HG03045 (cell line): Measurements from ENCODE around the gene PLCL2.
"Not testable (repeated sequence)": the region's sequence is repeated elsewhere in the genome, so short reads cannot be mapped to it uniquely, and the experiment has no call there.

Source experiments
- ATAC-seq: cut with Tn5 transposase; IDR thresholded peaks from one replicate; pipeline ENCODE4 v1.9.1; 2021; ENCODE audit warnings: mild to moderate bottlenecking, moderate library complexity; ENCODE audit not compliant: unreplicated experiment

PLCL2 gene

GRCh38 chr3:16950282-16950681, 65.5 kb downstream of the PLCL2 start:
- ATAC-seq = no peak

DNA sequence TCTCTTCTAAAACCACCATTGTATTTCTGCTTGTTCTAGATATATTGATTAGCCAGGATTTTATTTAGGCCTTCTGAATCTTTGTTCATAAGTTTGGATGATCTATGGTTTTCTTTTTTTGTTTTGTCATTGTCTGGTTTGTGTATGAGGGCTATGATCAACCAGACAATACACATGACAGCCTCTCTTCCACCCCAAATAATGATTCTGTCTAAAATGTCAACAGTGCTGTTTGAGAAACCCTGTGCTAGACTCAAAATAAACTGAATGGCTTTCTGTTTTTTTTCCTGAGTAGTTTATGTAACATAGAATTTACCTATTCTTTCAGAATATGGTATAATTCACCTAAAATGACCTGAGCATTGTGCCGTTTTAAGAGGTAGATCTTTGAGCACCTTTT, 66.1 kb downstream of the PLCL2 start:
- ATAC-seq = no peak

DNA sequence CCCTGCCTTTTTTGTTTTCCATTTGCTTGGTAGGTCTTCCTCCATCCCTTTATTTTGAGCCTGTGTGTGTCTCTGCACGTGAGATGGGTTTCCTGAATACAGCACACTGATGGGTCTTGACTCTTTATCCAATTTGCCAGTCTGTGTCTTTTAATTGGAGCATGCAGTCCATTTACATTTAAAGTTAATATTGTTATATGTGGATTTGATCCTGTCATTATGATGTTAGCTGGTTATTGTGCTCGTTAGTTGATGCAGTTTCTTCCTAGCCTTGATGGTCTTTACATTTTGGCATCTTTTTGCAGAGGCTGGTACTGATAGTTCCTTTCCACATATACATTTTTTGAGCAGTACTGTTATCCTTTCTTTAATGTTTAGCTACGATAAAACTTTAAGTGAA, 73.1 kb downstream of the PLCL2 start:
- not testable (repeated sequence) for ATAC-seq

- ATAC-seq = no peak
Observed at GRCh38 chr3:16960125-16960524, 75.4 kb downstream of the PLCL2 start.

DNA sequence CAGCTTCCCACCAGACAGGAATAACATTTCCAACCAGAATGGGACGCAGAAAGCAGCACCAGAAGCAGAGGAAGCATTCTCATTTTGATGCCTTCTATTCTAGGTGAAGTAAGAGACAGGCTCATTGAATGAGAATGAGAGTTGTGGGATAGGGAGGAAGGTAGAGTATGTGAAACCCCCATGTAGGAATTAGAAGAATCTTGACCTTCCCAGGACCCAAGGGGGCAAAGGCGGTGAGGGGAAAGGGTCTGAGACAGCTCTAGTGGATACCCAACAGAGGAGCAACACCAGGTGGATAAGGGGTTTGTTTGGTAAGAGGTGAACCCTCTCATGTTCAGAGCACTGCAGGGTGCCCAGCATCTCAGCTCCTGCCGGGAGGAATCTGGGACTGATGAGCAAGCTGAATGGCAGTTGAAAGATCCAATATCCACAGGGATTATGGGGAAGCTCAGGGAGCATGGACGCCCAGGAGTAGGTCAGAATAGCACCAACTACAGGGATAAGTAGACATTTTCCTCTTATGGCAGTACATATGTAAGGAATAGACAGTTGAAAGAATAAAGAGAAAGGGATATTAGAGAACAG, 77.0 kb downstream of the PLCL2 start:
- ATAC-seq = no peak

GRCh38 chr3:16975083-16975482, 90.3 kb downstream of the PLCL2 start:
- ATAC-seq = no peak

- no peak for ATAC-seq
Observed at GRCh38 chr3:16978234-16978920, 93.6 kb downstream of the PLCL2 start.

- no peak for ATAC-seq
Observed at GRCh38 chr3:16978921-16979271, 94.1 kb downstream of the PLCL2 start.

DNA sequence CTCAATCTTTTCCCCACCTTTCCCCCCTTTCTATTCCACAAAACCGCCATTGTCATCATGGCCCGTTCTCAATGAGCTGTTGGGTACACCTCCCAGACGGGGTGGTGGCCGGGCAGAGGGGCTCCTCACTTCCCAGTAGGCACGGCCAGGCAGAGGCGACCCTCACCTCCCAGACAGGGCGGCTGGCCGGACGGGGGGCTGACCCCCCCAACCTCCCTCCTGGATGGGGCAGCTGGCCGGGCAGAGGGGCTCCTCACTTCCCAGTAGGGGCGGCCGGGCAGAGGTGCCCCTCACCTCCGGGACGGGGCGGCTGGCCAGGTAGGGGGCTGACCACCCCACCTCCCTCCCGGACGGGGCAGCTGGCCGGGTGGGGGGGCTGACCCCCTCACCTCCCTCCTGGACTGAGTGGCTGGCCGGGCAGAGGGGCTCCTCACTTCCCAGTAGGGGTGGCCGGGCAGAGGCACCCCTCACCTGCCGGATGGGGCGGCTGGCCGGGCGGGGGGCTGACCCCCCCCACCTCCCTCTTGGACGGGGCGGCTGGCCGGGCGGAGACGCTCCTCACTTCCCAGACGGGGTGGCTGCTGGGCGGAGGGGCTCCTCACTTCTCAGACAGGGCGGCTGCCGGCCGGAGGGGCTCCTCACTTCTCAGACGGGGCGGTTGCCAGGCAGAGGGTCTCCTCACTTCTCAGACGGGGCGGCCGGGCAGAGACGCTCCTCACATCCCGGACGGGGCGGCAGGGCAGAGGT, 95.2 kb downstream of the PLCL2 start:
- ATAC-seq = not testable (repeated sequence)

GRCh38 chr3:16980526-16980925, 95.8 kb downstream of the PLCL2 start:
- ATAC-seq = not testable (repeated sequence)

DNA sequence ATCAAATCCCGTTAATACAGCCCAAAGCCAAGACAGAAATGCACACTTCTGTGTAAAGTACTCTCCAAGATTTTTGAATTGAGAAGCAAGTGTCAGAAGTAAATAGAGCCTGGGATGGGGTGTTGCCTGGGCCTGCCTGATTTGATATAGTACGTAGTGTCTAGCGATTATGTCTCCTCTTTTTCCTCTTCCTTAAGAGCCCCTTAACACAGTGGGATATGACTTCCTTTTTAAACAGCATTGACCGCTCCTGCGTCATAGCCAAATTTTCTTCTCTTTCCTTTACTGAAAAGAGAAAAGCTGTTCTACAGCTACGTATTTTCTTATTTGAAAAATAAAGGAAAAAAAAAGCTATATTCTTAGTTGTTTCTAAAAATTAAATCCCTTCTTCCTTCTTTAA, 97.7 kb downstream of the PLCL2 start:
- no peak for ATAC-seq

GRCh38 chr3:16985608-16986007, 100.9 kb downstream of the PLCL2 start:
- ATAC-seq = no peak

DNA sequence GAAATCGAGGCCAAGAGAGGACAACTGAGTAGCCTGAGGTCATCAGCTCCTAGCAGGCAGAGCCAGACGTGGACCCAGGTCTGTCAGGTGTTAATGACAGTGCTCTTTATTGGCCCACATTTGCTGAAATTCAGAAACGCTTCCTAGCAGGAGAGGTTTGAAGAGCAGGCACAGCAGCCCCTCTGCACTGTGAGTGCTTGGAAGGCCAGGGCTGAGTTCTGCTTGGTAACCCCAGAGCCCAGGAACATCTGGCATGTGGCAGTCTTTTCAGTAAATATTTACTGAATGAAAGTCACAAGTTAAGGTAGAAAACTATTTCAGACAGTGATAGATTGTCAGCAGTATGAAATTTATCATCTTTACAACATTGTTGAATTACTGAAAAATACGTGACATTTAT, 102.4 kb downstream of the PLCL2 start:
- no peak for ATAC-seq

- ATAC-seq = no peak
Observed at GRCh38 chr3:16990163-16990562, 105.4 kb downstream of the PLCL2 start.

GRCh38 chr3:16992198-16992597, 107.4 kb downstream of the PLCL2 start:
- ATAC-seq = no peak

DNA sequence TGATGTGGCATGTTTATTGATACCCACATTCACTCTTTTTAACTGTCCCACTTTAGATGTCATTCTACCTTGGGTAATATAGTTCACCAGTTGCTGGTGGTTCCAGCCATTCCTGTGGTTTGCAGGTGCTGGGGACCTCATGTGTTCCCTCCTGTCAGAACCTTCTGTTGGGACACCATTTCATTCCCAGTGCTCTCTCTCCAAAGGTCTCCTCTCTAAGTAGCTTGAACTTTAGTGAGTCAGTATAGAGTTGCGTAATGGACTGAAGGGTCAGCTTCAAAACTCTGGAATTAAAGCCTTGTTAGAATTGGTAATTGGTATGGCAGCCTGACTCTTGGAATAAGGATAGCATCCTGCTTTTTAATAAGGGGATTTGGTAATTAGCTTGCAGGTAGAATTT, 108.5 kb downstream of the PLCL2 start:
- no peak for ATAC-seq

DNA sequence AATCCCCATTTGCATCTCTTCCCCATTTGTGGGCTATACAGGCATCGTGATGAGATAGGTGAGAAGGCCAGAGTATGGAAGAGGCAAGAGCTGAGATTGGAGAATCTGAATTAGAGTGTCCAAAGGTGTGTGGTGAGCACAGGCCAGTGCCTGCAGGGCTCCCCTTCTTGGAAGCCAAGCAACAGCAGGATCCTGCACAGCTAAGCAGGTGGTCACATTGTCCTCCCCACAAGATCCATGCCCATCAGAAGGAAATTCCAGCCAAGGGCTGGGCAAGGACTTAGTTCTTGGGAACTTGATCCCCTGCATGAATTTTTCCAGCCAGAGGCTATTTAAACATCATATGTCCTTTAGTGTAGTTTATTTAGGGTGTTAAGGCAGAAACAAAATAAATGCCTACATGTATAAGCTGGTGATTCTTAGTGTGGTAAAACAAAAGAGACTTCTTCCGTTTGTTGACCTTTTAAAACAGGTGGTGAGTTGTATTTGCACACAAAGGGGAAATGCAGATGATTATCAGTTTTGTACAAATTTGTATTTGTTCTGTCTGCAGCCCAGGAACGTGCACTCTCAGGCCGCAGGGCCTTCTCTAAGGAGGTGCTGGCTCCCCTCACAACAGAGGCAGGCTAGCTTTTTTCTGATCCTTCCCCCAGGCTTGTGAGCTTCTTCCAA, 110.2 kb downstream of the PLCL2 start:
- ATAC-seq = no peak

DNA sequence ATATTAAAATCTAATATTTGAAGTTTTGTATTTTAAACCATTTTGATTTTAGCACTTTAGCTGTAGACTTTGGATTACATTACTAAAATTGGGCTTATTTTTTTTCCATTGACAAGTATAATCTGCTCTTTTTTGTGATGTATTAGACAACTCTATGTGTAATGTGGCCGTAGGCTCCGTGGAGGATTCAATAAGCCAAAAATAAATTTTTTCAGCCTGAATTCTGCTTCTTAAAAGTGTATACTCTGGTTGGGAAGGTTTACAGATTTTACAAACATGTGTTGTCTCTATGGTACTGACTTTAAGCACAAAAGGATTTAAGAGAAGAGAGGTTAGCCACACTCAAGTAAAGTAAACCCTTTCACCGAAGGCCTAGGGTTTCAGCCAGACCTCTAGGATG, 110.8 kb downstream of the PLCL2 start:
- no peak for ATAC-seq

- ATAC-seq = no peak
Observed at GRCh38 chr3:16998236-16998923, 113.6 kb downstream of the PLCL2 start.

GRCh38 chr3:16999161-16999560, 114.4 kb downstream of the PLCL2 start:
- no peak for ATAC-seq

DNA sequence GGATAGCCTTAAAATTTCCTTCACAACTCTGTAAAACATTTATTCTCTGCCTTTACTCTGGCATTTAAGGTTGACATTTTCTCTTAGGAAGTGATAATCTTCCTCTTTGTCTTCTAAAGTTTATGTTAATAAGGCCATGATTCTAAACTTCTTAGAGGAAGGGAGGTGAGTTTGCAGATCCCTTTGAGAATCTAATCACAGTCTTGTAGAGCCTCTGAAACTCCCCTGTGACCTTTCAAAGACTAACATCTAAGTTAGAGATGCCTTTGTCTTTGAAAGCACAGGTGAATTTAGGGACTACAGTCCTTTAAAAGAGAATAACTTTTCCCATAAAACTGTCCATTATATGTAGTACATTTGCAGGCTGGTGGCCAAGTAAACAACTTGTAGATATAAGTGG, 115.1 kb downstream of the PLCL2 start:
- ATAC-seq = no peak
